Osteoblast (primary cell): ENCODE measurements around the gene FTH1. TPM values are rescaled to one million over a fixed set of nuclear protein-coding genes. Genes with fewer than 3 reads are reported as not detected.

Source experiments
- DNase-seq: peaks from one replicate; pipeline ENCODE4 v3.0.0; 2011; ENCODE audit warnings: low spot score, mixed read lengths; ENCODE audit not compliant: insufficient read length; ENCODE audit errors: missing footprints
- H2AFZ ChIP-seq: 2 replicates; pipeline ENCODE4 v1.6.0; 2011; ENCODE audit warnings: mild to moderate bottlenecking, low read length
- H3K27ac ChIP-seq: 2 replicates; pipeline ENCODE4 v1.5.1; 2011; ENCODE audit warnings: mild to moderate bottlenecking, low read depth, low read length, moderate library complexity
- H3K27me3 ChIP-seq: 2 replicates; pipeline ENCODE4 v1.6.0; 2012; ENCODE audit warnings: mild to moderate bottlenecking, control low read depth, inconsistent platforms, low read length, moderate library complexity; ENCODE audit not compliant: insufficient read depth
- H3K36me3 ChIP-seq: 2 replicates; pipeline ENCODE4 v1.5.1; 2011; ENCODE audit warnings: mild to moderate bottlenecking, low read length, control low read depth, moderate library complexity; ENCODE audit not compliant: insufficient read depth
- H3K4me1 ChIP-seq: 2 replicates; pipeline ENCODE4 v1.5.1; 2011; ENCODE audit warnings: mild to moderate bottlenecking, low read length, control low read depth, moderate library complexity; ENCODE audit not compliant: insufficient read depth
- H3K4me2 ChIP-seq: 2 replicates; pipeline ENCODE4 v1.6.0; 2011; ENCODE audit warnings: mild to moderate bottlenecking, low read length; ENCODE audit not compliant: insufficient read depth
- H3K4me3 ChIP-seq: fragments of 200-600 bp; sonication (generic); 3 replicates; pipeline ENCODE4 v1.5.1; 2012; ENCODE audit warnings: mild to moderate bottlenecking, low read length, inconsistent platforms; ENCODE audit not compliant: insufficient read depth
- H3K79me2 ChIP-seq: 2 replicates; pipeline ENCODE4 v1.6.0; 2012; ENCODE audit warnings: mild to moderate bottlenecking, low read length, control low read depth, inconsistent platforms; ENCODE audit not compliant: insufficient read depth
- H3K9me3 ChIP-seq: 2 replicates; pipeline ENCODE4 v1.5.1; 2011; ENCODE audit warnings: low read depth, low read length, control low read depth
- H4K20me1 ChIP-seq: 2 replicates; pipeline ENCODE4 v1.6.0; 2012; ENCODE audit warnings: mild to moderate bottlenecking, low read length, control low read depth; ENCODE audit not compliant: insufficient read depth
- total RNA-seq: library from RNA; depleted of rRNA; stranded (reverse); fragments of >200 nt; gene quantifications from 2 replicates; pipeline ENCODE4 v1.2.3, GENCODE V29; 2012
- TF ChIP-seq, protein P1 (sequence below): IDR thresholded peaks from 2 replicates; pipeline ENCODE4 v1.5.1; 2011; ENCODE audit warnings: mild to moderate bottlenecking, low read depth, low read length, moderate library complexity; ENCODE audit errors: extremely low read depth

Gene FTH1
- total RNA-seq, 1 donor = 1,507 TPM

GRCh38 chr11:61927501-61927900 is 39.9 kb downstream of the FTH1 start:
- Histone ChIP-seq H3K27ac (no peak overlapping the region), H3K4me1 (peaks cover 9% of the 10 kb centered on the region), H3K79me2 (no peaks in the 10 kb centered on the region), H3K4me2 (no peak overlapping the region), H3K27me3 (no peaks in the 10 kb centered on the region), H3K9me3 (no peaks in the 10 kb centered on the region), H3K4me3 (no peak overlapping the region), H4K20me1 (no peaks in the 10 kb centered on the region), H3K36me3 (no peaks in the 10 kb centered on the region), H2AFZ (no peak overlapping the region)
- no peak for DNase-seq
- TF ChIP-seq, protein P1, sequence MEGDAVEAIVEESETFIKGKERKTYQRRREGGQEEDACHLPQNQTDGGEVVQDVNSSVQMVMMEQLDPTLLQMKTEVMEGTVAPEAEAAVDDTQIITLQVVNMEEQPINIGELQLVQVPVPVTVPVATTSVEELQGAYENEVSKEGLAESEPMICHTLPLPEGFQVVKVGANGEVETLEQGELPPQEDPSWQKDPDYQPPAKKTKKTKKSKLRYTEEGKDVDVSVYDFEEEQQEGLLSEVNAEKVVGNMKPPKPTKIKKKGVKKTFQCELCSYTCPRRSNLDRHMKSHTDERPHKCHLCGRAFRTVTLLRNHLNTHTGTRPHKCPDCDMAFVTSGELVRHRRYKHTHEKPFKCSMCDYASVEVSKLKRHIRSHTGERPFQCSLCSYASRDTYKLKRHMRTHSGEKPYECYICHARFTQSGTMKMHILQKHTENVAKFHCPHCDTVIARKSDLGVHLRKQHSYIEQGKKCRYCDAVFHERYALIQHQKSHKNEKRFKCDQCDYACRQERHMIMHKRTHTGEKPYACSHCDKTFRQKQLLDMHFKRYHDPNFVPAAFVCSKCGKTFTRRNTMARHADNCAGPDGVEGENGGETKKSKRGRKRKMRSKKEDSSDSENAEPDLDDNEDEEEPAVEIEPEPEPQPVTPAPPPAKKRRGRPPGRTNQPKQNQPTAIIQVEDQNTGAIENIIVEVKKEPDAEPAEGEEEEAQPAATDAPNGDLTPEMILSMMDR = no peak

DNA sequence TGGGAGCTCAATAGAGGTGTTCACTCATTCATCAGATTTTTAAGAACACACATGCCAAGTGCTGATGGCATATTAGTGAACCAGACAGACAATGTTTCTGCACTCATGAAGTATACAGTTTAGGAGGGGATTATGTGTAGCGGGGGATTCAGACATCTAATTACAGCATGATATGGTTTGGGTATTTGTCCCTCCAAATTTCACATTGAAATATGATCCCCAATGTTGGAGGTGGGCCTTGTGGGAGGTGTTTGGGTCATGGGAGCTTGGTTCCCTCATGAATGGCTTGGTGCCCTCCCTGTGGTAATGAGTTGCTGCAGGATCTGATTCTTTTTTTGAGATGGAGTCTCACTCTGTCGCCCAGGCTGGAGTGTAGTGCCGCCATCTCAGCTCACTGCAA is 41.2 kb downstream of the FTH1 start:
- H3K4me2 ChIP-seq = no peak overlapping the region
- H3K27me3 ChIP-seq = no peaks in the 10 kb centered on the region
- H3K9me3 ChIP-seq = no peaks in the 10 kb centered on the region
- no peaks in the 10 kb centered on the region for H3K36me3 ChIP-seq
- peaks cover 9% of the 10 kb centered on the region for H3K4me1 ChIP-seq
- no peaks in the 10 kb centered on the region for H4K20me1 ChIP-seq
- DNase-seq = no peak
- no peak overlapping the region for H3K4me3 ChIP-seq
- no peaks in the 10 kb centered on the region for H3K79me2 ChIP-seq
- no peak overlapping the region for H3K27ac ChIP-seq
- no peak overlapping the region for H2AFZ ChIP-seq
- TF ChIP-seq, protein P1 = no peak

DNA sequence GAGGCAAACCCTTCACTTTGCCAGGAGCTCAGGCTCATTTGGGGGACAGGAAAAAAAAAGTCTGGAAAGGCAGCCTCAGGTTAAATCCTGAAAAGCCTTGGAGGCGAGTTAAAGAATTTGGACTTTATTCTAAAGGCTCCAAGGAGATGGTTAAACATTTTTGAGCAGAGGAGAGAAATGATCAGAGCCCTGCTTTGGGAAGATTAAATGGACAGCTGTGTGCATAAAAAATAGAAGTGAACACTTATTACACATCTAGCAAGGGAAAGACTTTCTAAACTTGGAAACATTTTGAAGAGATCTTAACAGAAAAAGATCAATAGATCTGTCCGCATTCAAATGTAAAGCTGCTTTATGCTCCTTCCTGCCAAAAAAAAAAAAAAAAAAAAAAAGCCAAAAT is 41.7 kb downstream of the FTH1 start:
- Histone ChIP-seq H3K36me3 (no peaks in the 10 kb centered on the region), H3K4me1 (peaks cover 9% of the 10 kb centered on the region), H4K20me1 (no peaks in the 10 kb centered on the region), H3K4me3 (no peak overlapping the region), H2AFZ (no peak overlapping the region), H3K79me2 (no peaks in the 10 kb centered on the region), H3K4me2 (no peak overlapping the region), H3K9me3 (no peaks in the 10 kb centered on the region), H3K27me3 (no peaks in the 10 kb centered on the region), H3K27ac (no peak overlapping the region)
- TF ChIP-seq, protein P1 = no peak
- DNase-seq = no peak

DNA sequence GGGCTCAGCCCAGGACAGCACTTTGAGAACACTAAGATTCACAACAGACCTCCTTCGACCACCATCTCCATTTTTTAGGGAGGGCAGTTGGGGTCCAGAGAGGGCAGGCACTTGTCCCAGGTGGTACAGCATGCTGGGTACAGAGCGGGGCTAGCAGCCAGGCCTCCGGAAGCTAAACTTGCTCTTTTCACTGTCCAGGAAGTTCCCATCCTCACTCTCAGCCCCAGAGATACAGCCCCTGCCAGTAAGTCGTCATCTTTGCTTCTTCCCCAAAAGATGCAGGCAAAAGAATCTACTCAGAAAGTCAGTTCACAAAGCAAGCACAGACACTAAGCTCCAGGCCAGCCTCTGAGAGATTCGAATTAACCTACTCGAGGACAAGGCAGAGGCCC is 43.4 kb downstream of the FTH1 start:
- TF ChIP-seq, protein P1 = no peak
- Histone ChIP-seq H3K27ac (no peak overlapping the region), H2AFZ (no peak overlapping the region)

More for the DNA sequence above, 43.4 kb downstream of the FTH1 start:
- no peaks in the 10 kb centered on the region for H3K9me3 ChIP-seq
- H3K4me1 ChIP-seq = peaks cover 9% of the 10 kb centered on the region
- H3K4me3 ChIP-seq = no peak overlapping the region
- no peak overlapping the region for H3K4me2 ChIP-seq
- no peaks in the 10 kb centered on the region for H3K36me3 ChIP-seq
- peak; percentile 61 for DNase-seq
- no peaks in the 10 kb centered on the region for H3K79me2 ChIP-seq
- peaks cover 2% of the 10 kb centered on the region for H3K27me3 ChIP-seq
- H4K20me1 ChIP-seq = no peaks in the 10 kb centered on the region
